ENCODE data around the gene BRS3.

Gene BRS3

DNA sequence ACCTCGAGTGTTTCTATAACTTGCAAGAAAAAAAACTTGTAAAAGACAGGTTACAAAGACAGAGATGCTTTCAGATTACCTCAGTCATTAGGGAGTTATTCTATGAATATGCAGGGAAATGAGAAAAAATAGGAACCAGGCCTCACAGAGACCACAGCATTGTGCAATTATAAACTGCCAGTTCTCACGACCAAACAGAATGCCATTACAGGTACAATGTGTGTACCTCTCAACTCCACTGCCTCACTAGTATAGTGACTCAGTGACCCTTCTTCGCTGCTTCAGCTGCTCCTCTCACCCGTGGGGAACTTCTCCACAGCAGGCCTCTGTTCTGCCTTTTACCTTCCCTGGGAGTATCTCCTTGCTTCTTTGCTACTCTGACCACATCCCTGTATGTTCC lies 7.3 kb downstream of the BRS3 start:
- DNase-seq (ENCODE audit: low read depth in 3 of 3) = no peak

DNA sequence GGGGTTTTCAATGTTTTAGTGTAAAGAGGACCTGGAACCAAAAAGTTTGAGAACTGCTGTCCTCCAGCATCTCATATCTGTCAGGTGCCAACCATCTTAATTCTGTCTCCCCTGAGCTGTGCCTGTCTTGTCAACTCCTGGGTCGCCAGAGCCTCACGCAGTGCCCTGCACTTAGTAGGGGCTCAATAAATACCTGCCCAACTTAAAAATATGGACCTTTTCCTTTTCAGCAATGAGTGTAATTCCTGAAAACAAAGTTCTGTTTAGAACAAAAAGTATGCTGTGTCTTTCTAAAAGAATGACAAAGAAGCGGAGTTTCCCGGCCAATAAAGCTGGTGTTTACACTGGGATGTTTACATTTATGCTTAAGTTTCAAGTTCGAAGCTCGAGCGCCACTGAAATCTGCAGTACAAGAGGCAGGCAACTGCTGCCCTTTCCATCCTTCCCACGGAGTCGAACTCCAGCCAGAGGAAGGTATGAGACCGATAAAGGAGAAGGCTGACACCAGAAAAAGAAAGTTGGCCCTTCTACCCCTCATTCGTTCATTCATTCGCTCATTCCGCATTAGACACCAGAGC lies 8.5 kb downstream of the BRS3 start:
- no peak for DNase-seq (ENCODE audit: low read depth in 3 of 3)

GRCh38 chrX:136496764-136497555 lies 9.2 kb downstream of the BRS3 start:
- DNase-seq (ENCODE audit: low read depth in 3 of 3) = peak; percentile 66 to 83 (median 70)

DNA sequence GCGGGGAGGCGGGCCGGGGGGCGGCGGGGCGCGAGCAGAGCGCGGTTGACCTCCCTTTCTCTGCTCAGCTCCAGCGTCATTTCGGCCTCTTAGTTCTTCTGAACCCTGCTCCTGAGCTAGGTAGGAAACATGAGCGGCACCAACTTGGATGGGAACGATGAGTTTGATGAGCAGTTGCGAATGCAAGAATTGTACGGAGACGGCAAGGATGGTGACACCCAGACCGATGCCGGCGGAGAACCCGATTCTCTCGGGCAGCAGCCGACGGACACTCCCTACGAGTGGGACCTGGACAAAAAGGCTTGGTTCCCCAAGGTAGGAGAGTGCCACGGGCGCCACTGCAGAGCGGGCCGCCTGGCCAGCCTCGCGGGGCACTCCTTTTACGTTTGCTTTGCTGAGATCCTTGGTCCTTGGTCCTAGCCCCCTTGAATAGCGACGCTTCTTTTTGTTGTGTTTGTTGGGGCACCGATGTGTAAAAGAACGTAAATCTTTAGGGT lies 9.9 kb downstream of the BRS3 start, which contains the start of gene HTATSF1:
TSS of gene HTATSF1 (plus strand) at position 37 of the 497 bp plus-strand sequence. CDS start at position 130, 93 bp downstream.
- DNase-seq (ENCODE audit: low read depth in 3 of 3) = no peak

- DNase-seq (ENCODE audit: low read depth in 3 of 3) = no peak
These were observed 31.3 kb downstream of the BRS3 start for GRCh38 chrX:136519069-136519468.

DNA sequence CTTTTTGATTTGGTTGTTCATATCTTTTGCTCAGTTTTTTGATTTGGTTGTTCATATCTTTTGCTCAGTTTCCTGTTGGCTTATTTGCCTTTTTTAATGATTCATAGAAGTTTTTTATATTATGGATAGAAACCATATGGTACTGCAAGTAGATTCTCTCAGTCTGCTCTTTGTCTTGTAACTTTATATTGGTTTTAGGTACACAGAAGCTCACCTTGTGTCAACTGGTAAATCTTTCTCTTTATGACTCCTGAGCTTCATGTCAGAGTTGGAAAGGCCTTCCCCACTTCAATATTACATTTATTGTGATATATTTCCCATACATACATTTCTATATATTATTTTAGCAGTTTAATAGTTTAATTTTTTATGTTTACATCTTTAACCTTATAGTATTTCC lies 36.0 kb downstream of the BRS3 start:
- DNase-seq (ENCODE audit: low read depth in 3 of 3) = no peak

- DNase-seq (ENCODE audit: low read depth in 3 of 3) = no peak
These were observed 38.2 kb downstream of the BRS3 start for GRCh38 chrX:136525738-136526606.

DNA sequence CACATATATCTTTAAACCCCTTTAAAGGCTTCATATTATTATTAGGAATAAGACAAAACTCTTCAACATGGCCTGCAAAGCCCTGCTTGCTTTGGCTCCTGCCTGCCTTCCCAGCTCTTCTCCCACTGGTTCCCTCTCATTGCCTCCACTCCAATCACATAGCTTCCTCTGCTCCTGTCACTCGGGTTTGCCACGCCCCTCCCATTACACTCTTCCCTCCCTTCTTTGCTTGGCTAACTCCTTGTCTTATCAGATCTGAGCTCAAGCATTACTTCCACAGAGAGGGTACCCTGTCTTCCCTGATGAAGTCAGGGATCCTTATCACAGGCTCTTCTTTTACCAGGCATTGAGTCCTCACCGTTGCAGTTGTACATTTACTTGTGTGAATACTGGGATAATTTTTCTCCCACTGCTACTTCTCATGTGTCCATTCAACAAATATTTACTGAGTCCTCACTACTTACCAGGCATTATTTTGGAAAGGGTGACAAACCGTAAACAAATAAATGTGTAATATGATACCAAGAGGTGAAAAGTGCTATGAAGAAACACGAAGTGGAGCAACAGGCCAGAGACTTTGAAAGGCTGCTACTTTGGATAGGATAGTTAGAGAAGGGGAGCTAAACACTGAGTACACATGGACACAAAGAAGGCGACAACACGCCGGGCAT lies 41.0 kb downstream of the BRS3 start:
- no peak for DNase-seq (ENCODE audit: low read depth in 3 of 3)

- DNase-seq (ENCODE audit: low read depth in 3 of 3) = no peak
These were observed 42.0 kb downstream of the BRS3 start for GRCh38 chrX:136529795-136530194.

GRCh38 chrX:136531951-136532350 lies 44.2 kb downstream of the BRS3 start, which contains the start of gene VGLL1:
Gene VGLL1, plus strand, starts transcription at chrX:136532215. Its CDS starts 3,806 bp downstream, at chrX:136536021.
- DNase-seq (ENCODE audit: low read depth in 3 of 3) = no peak

DNA sequence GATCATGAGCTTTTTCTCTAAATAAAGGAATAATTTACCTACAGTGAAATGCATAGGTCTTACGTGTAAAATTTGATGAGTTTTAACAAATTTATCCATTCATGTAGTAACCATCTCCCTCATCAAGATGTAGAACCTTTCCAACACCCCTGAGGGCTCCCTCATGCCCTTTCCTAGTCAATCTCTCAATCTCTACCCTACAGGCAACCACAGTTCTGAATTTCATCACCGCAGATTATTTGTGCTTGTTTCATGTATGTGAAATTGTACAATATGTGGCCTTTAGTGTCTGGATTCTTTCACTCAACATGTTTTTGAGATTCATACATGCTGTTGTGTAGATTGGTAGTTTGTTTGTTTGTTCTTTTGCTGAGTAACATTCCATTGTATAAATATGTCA lies 46.4 kb downstream of the BRS3 start:
- DNase-seq (ENCODE audit: low read depth in 3 of 3) = no peak

- no peak for DNase-seq (ENCODE audit: low read depth in 3 of 3)
These were observed 51.1 kb downstream of the BRS3 start for GRCh38 chrX:136538811-136539210.

DNA sequence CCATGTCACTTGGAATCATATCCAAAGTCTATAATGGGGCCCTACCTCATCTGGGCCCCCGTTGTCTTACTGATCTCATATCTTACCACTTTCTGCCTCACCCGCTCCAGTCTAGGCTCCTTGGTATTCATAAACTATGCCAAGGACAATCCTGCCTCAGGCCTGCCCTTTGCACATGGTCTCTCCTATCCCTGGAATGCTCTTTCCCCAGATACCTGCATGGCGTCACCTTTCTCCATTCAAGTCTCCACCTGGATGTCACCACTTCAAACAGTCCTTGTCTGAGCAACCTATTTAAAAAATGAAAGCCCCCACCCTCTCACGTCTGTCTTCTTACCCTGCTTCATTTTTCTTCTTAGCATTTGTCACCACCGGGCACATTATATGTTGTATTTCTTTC lies 52.5 kb downstream of the BRS3 start:
- DNase-seq (ENCODE audit: low read depth in 3 of 3) = no peak

DNA sequence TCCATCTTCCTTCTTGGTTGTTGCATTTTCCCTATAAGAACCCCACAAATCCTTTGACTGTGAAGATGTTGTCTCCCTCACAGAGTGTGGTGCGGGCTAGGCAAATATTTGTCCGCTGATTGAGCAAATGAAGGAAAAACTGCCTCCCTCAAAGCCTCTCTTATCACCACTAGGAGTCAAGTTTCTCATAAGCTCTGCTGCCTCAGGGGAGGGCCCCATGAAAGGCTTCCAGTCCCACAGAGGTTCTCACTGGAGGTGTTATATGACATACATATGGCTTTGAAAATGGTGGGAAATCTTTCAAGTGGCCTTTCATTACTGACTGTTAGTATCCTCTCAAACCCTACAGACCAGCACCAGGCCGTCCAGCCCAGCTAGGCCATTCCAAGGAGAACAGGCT lies 53.5 kb downstream of the BRS3 start:
- no peak for DNase-seq (ENCODE audit: low read depth in 3 of 3)

GRCh38 chrX:136542281-136542680 lies 54.5 kb downstream of the BRS3 start:
- no peak for DNase-seq (ENCODE audit: low read depth in 3 of 3)
